H9 (cell line): ENCODE results near the gene LMF2. TPM values are rescaled to one million over a fixed set of nuclear protein-coding genes. Genes with fewer than 3 reads are reported as not detected.

Experiments
- DNase-seq: peaks from one replicate; pipeline ENCODE4 v3.0.0-alpha.2; 2017
- H2AFZ ChIP-seq: one replicate; pipeline ENCODE4 v1.6.1; 2013; ENCODE audit warnings: mild to moderate bottlenecking, low read length, control low read depth, moderate library complexity
- H2AK5ac ChIP-seq: 2 replicates; pipeline ENCODE4 v1.6.1; 2013; ENCODE audit warnings: low read length, control low read depth, mixed read lengths; ENCODE audit not compliant: insufficient read length
- H2BK120ac ChIP-seq: one replicate; pipeline ENCODE4 v1.6.1; 2013; ENCODE audit warnings: low read depth, mild to moderate bottlenecking, low read length, control low read depth, inconsistent platforms; ENCODE audit not compliant: poor library complexity, severe bottlenecking
- H2BK12ac ChIP-seq: 2 replicates; pipeline ENCODE4 v1.6.1; 2013; ENCODE audit warnings: low read length, control low read depth, mixed read lengths, low read depth; ENCODE audit not compliant: insufficient read length
- H2BK15ac ChIP-seq: 2 replicates; pipeline ENCODE4 v1.6.1; 2013; ENCODE audit warnings: low read depth, low read length, control low read depth
- H2BK20ac ChIP-seq: one replicate; pipeline ENCODE4 v1.6.1; 2013; ENCODE audit warnings: low read depth, mild to moderate bottlenecking, low read length, control low read depth, inconsistent platforms; ENCODE audit not compliant: poor library complexity, severe bottlenecking
- H2BK5ac ChIP-seq: 2 replicates; pipeline ENCODE4 v1.6.1; 2013; ENCODE audit warnings: low read length, control low read depth, mixed read lengths; ENCODE audit not compliant: insufficient read length
- H3K14ac ChIP-seq: 2 replicates; pipeline ENCODE4 v1.6.1; 2013; ENCODE audit warnings: low read length, control low read depth; ENCODE audit not compliant: insufficient read depth
- H3K18ac ChIP-seq: 2 replicates; pipeline ENCODE4 v1.6.1; 2013; ENCODE audit warnings: low read depth, mild to moderate bottlenecking, mixed read lengths, low read length, control low read depth; ENCODE audit not compliant: insufficient read length
- H3K23ac ChIP-seq: 2 replicates; pipeline ENCODE4 v1.6.1; 2013; ENCODE audit warnings: low read length, control low read depth, mixed read lengths, low read depth; ENCODE audit not compliant: insufficient read length
- H3K23me2 ChIP-seq: 2 replicates; pipeline ENCODE4 v1.6.1; 2013; ENCODE audit warnings: low read depth, mild to moderate bottlenecking, mixed read lengths, low read length, control low read depth; ENCODE audit not compliant: insufficient read length, poor library complexity, severe bottlenecking
- H3K27ac ChIP-seq: 2 replicates; pipeline ENCODE4 v1.5.1; 2013; ENCODE audit warnings: low read length, control low read depth, mixed read lengths, low read depth; ENCODE audit not compliant: insufficient read length
- H3K27me3 ChIP-seq: 2 replicates; pipeline ENCODE4 v1.6.1; 2013; ENCODE audit warnings: low read length, control low read depth, inconsistent platforms; ENCODE audit not compliant: insufficient read depth
- H3K4ac ChIP-seq: 2 replicates; pipeline ENCODE4 v1.6.1; 2013; ENCODE audit warnings: low read depth, mild to moderate bottlenecking, control low read depth, inconsistent platforms, low read length, moderate library complexity
- H3K4me1 ChIP-seq: 2 replicates; pipeline ENCODE4 v1.6.1; 2013; ENCODE audit warnings: low read length, control low read depth, inconsistent platforms; ENCODE audit not compliant: insufficient read depth
- H3K4me2 ChIP-seq: 2 replicates; pipeline ENCODE4 v1.6.1; 2013; ENCODE audit warnings: low read length, control low read depth, mixed read lengths; ENCODE audit not compliant: insufficient read length, insufficient read depth
- H3K56ac ChIP-seq: 2 replicates; pipeline ENCODE4 v1.6.1; 2013; ENCODE audit warnings: low read depth, mild to moderate bottlenecking, mixed read lengths, low read length, control low read depth; ENCODE audit not compliant: insufficient read length
- H3K79me1 ChIP-seq: 2 replicates; pipeline ENCODE4 v1.6.1; 2013; ENCODE audit warnings: low read depth, mild to moderate bottlenecking, moderate library complexity, low read length, control low read depth, inconsistent platforms; ENCODE audit not compliant: insufficient read depth, poor library complexity, severe bottlenecking
- H3K79me2 ChIP-seq: 2 replicates; pipeline ENCODE4 v1.6.1; 2013; ENCODE audit warnings: low read length, control low read depth, inconsistent platforms; ENCODE audit not compliant: insufficient read depth
- H3K9ac ChIP-seq: 2 replicates; pipeline ENCODE4 v1.6.1; 2013; ENCODE audit warnings: low read length, control low read depth, mixed read lengths; ENCODE audit not compliant: insufficient read length; ENCODE audit errors: extremely low read depth
- H3K9me3 ChIP-seq: one replicate; pipeline ENCODE4 v1.6.1; 2013; ENCODE audit warnings: low read depth, low read length, inconsistent platforms; ENCODE audit not compliant: control insufficient read depth
- H3T11ph ChIP-seq: one replicate; pipeline ENCODE4 v1.6.1; 2013; ENCODE audit warnings: mild to moderate bottlenecking, low read length, control low read depth, inconsistent platforms
- H4K20me1 ChIP-seq: one replicate; pipeline ENCODE4 v1.6.1; 2013; ENCODE audit not compliant: control insufficient read depth, insufficient read length, insufficient read depth
- H4K5ac ChIP-seq: 2 replicates; pipeline ENCODE4 v1.6.1; 2013; ENCODE audit warnings: low read depth, mild to moderate bottlenecking, mixed read lengths, low read length, control low read depth; ENCODE audit not compliant: insufficient read length
- H4K8ac ChIP-seq: replicated peaks from 2 replicates; pipeline ENCODE4 v1.6.1; 2013; ENCODE audit warnings: low read length, control low read depth, mixed read lengths, low read depth; ENCODE audit not compliant: insufficient read length
- H4K91ac ChIP-seq: 2 replicates; pipeline ENCODE4 v1.6.1; 2013; ENCODE audit warnings: low read depth, mild to moderate bottlenecking, moderate library complexity, mixed read lengths, low read length, control low read depth; ENCODE audit not compliant: insufficient read length
- H3K27ac Mint-ChIP-seq, 3 experiments: 2 replicates in 2 of 3; 3 replicates in 1 of 3; pipeline ENCODE4 v1.8.0; 2020 to 2021; ENCODE audit warnings: mixed read lengths in 3 of 3, mild to moderate bottlenecking in 1 of 3, moderate library complexity in 1 of 3
- H3K27me3 Mint-ChIP-seq: 2 replicates; pipeline ENCODE4 v1.8.0; 2021; ENCODE audit warnings: low read depth, mild to moderate bottlenecking, moderate library complexity, mixed read lengths
- H3K36me3 Mint-ChIP-seq, 3 experiments: 2 replicates in 2 of 3; 3 replicates in 1 of 3; pipeline ENCODE4 v1.8.0; 2020 to 2021; ENCODE audit warnings: low read depth in 3 of 3, mixed read lengths in 3 of 3; ENCODE audit not compliant: insufficient read depth in 1 of 3
- H3K4me1 Mint-ChIP-seq, 2 experiments: 2 replicates each; pipeline ENCODE4 v1.8.0; 2020; ENCODE audit warnings: mixed read lengths in 2 of 2
- H3K4me3 Mint-ChIP-seq, 2 experiments: 2 replicates in 1 of 2; 3 replicates in 1 of 2; pipeline ENCODE4 v1.8.0; 2020 to 2021; ENCODE audit warnings: mild to moderate bottlenecking in 2 of 2, mixed read lengths in 2 of 2, moderate library complexity in 1 of 2
- H3K9me3 Mint-ChIP-seq, 2 experiments: 2 replicates in 1 of 2; 3 replicates in 1 of 2; pipeline ENCODE4 v1.8.0; 2020; ENCODE audit warnings: mild to moderate bottlenecking in 2 of 2, mixed read lengths in 2 of 2, moderate library complexity in 1 of 2
- CTCF ChIP-seq: fragments of 200-600 bp; sonication (generic); conservative IDR thresholded peaks from 3 replicates; pipeline ENCODE4 v1.8.0; 2021; ENCODE audit warnings: antibody characterized with exemption, mild to moderate bottlenecking
- WGBS: extraction: QIAGEN DNeasy Blood & Tissue Kit; methylation state at CpG from one replicate; pipeline ENCODE4 v1.1.7; 2013; ENCODE audit warnings: missing lambda C conversion rate, low lambda C conversion rate, mixed read lengths; ENCODE audit not compliant: insufficient read length; ENCODE audit errors: extremely low coverage; 5-methylcytosine and 5-hydroxymethylcytosine counted together
- total RNA-seq: library from RNA; stranded (reverse); gene quantifications from 2 replicates; pipeline ENCODE4 v1.2.1, GENCODE V29; 2021

LMF2 gene
- total RNA-seq, 1 experiment from 2014 or later: 43.6 TPM

DNA sequence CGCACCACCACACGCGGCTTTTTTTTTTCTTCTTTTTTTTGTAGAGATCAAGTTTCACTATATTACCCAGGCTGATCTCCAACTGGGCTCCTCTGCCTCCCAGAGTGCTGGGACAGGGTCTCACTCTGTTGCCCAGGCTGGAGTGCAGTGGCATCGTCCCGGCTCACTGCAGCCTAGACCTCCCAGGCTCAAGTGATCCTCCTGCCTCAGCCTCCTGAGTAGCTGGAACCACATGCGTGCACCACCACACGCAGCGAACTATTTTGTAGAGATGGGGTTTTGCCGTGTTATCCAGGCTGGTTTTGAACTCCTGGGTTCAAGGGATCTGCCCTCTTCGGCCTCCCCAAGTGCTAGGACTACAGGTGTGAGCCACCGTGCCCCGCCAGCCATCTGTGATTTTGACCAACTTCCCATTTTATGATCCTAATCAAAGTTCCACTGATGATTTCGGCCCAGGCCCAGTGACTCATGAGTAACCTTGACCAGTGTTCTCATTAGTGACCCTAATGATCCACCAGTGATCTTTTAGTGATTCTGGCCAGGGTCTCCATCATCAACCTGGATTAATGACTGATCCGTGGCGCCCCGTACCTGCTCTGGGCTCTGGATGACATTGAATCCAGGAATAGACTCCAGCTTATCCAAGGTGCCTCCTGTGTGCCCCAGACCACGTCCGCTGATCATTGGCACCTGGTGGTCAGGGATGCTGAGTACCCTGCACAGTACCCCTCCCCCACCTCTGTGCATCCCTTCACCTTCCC lies 20.6 kb upstream of the LMF2 start:
- H3K36me3 Mint-ChIP-seq: peaks cover 2 to 11% (median 10%) of the 10 kb centered on the region in 3 experiments; a peak in 5 of 7 replicates
- H3K27ac Mint-ChIP-seq: no peak overlapping the region

More for the DNA sequence above, 20.6 kb upstream of the LMF2 start:
- H3K18ac ChIP-seq: no peak overlapping the region
- Mint-ChIP-seq H3K4me1 (peaks cover 13 to 21% of the 10 kb centered on the region in 2 experiments), H3K9me3 (no peaks in the 10 kb centered on the region; a peak in 1 of 5 replicates), H3K4me3 (peak overlapping the region in 1 of 2 experiments; percentile 79; a peak in 2 of 5 replicates), H3K27me3 (peaks cover 60% of the 10 kb centered on the region)
- H2AFZ ChIP-seq: no peak overlapping the region
- no peak overlapping the region for H3K9ac ChIP-seq
- no peak overlapping the region for H3K4me2 ChIP-seq
- peaks cover 37% of the 10 kb centered on the region; the same call in 1 of the 2 replicates for H3K27me3 ChIP-seq
- no peaks in the 10 kb centered on the region for H3K79me1 ChIP-seq
- no peak overlapping the region for H4K91ac ChIP-seq
- no peak overlapping the region for H2BK12ac ChIP-seq
- H3K4me1 ChIP-seq: peaks cover 3% of the 10 kb centered on the region; the same call in 1 of the 2 replicates
- no peak for DNase-seq
- no peaks in the 10 kb centered on the region for H4K20me1 ChIP-seq
- no peaks in the 10 kb centered on the region for H3K79me2 ChIP-seq
- H4K5ac ChIP-seq: no peak overlapping the region
- H2BK120ac ChIP-seq: no peak overlapping the region
- no peak overlapping the region for H3K56ac ChIP-seq
- no peak overlapping the region for H3K14ac ChIP-seq
- no peak overlapping the region for H2BK5ac ChIP-seq
- no peak overlapping the region for H3K23ac ChIP-seq
- H2AK5ac ChIP-seq: no peak overlapping the region
- no peak overlapping the region for H3K27ac ChIP-seq
- no peak overlapping the region for H4K8ac ChIP-seq
- WGBS: no CpG with 5 or more reads among the region's 18 CpGs
- no peak overlapping the region for H2BK20ac ChIP-seq
- H3K23me2 ChIP-seq: peaks cover 21% of the 10 kb centered on the region
- H2BK15ac ChIP-seq: no peak overlapping the region
- TF ChIP-seq CTCF: no peak
- H3K4ac ChIP-seq: no peak overlapping the region
- no peak overlapping the region for H3T11ph ChIP-seq
- no peaks in the 10 kb centered on the region for H3K9me3 ChIP-seq
